ENCODE data around the gene TDRD7.

The TDRD7 gene

GRCh38 chr9:97514531-97514930, 102.6 kb downstream of the TDRD7 start:
- Histone ChIP-seq H3K4me3 (ENCODE audit: low read depth, low read length, poor library complexity, severe bottlenecking) (no peak overlapping the region), H3K36me3 (ENCODE audit: insufficient read depth, low read length) (no peaks in the 10 kb centered on the region), H3K4me2 (ENCODE audit: low read length) (no peak overlapping the region), H4K20me1 (ENCODE audit: insufficient read depth, low read length) (no peaks in the 10 kb centered on the region), H3K79me2 (ENCODE audit: insufficient read depth, low read length) (no peaks in the 10 kb centered on the region), H2AFZ (ENCODE audit: low read length) (no peak overlapping the region), H3K27me3 (ENCODE audit: insufficient read depth, low read length) (no peaks in the 10 kb centered on the region), H3K4me1 (ENCODE audit: insufficient read depth, low read length, severe bottlenecking) (no peaks in the 10 kb centered on the region), H3F3A (ENCODE audit: insufficient read depth, low read length) (no peaks in the 10 kb centered on the region), H3K9me2 (ENCODE audit: low read depth, low read length) (no peaks in the 10 kb centered on the region), H3K9ac (ENCODE audit: low read length) (no peak overlapping the region), H3K27ac (ENCODE audit: low read depth, low read length, poor library complexity, severe bottlenecking) (no peak overlapping the region), H3K9me3 (ENCODE audit: low read length) (no peaks in the 10 kb centered on the region)
- no peak for TF ChIP-seq EZH2 (IDR thresholded peaks at IDR 0.05; ENCODE audit: borderline replicate concordance, low read length)
- TF ChIP-seq CTCF (IDR thresholded peaks at IDR 0.05; ENCODE audit: low read length): no peak

- no peaks in the 10 kb centered on the region for H4K20me1 ChIP-seq (ENCODE audit: insufficient read depth, low read length)
- H3K9me2 ChIP-seq (ENCODE audit: low read depth, low read length): no peaks in the 10 kb centered on the region
- no peaks in the 10 kb centered on the region for H3K9me3 ChIP-seq (ENCODE audit: low read length)
- H2AFZ ChIP-seq (ENCODE audit: low read length): no peak overlapping the region
- H3K79me2 ChIP-seq (ENCODE audit: insufficient read depth, low read length): no peaks in the 10 kb centered on the region
- no peak overlapping the region for H3K4me3 ChIP-seq (ENCODE audit: low read depth, low read length, poor library complexity, severe bottlenecking)
- H3K36me3 ChIP-seq (ENCODE audit: insufficient read depth, low read length): no peaks in the 10 kb centered on the region
- no peak overlapping the region for H3K27ac ChIP-seq (ENCODE audit: low read depth, low read length, poor library complexity, severe bottlenecking)
- no peaks in the 10 kb centered on the region for H3K27me3 ChIP-seq (ENCODE audit: insufficient read depth, low read length)
- no peaks in the 10 kb centered on the region for H3K4me1 ChIP-seq (ENCODE audit: insufficient read depth, low read length, severe bottlenecking)
- H3K9ac ChIP-seq (ENCODE audit: low read length): no peak overlapping the region
- H3F3A ChIP-seq (ENCODE audit: insufficient read depth, low read length): no peaks in the 10 kb centered on the region
- TF ChIP-seq EZH2 (IDR thresholded peaks at IDR 0.05; ENCODE audit: borderline replicate concordance, low read length) (no peak), CTCF (IDR thresholded peaks at IDR 0.05; ENCODE audit: low read length) (no peak)
- no peak overlapping the region for H3K4me2 ChIP-seq (ENCODE audit: low read length)
Measured at GRCh38 chr9:97515662-97516061, 103.8 kb downstream of the TDRD7 start.

- no peak for TF ChIP-seq CTCF (IDR thresholded peaks at IDR 0.05; ENCODE audit: low read length)
- no peak for TF ChIP-seq EZH2 (IDR thresholded peaks at IDR 0.05; ENCODE audit: borderline replicate concordance, low read length)
- Histone ChIP-seq H3K27me3 (ENCODE audit: insufficient read depth, low read length) (no peaks in the 10 kb centered on the region), H3K36me3 (ENCODE audit: insufficient read depth, low read length) (no peaks in the 10 kb centered on the region), H3K79me2 (ENCODE audit: insufficient read depth, low read length) (no peaks in the 10 kb centered on the region), H3K9me2 (ENCODE audit: low read depth, low read length) (no peaks in the 10 kb centered on the region), H3K4me1 (ENCODE audit: insufficient read depth, low read length, severe bottlenecking) (no peaks in the 10 kb centered on the region), H3K9me3 (ENCODE audit: low read length) (no peaks in the 10 kb centered on the region), H3F3A (ENCODE audit: insufficient read depth, low read length) (no peaks in the 10 kb centered on the region), H4K20me1 (ENCODE audit: insufficient read depth, low read length) (no peaks in the 10 kb centered on the region), H3K4me3 (ENCODE audit: low read depth, low read length, poor library complexity, severe bottlenecking) (no peak overlapping the region), H3K27ac (ENCODE audit: low read depth, low read length, poor library complexity, severe bottlenecking) (no peak overlapping the region), H3K4me2 (ENCODE audit: low read length) (no peak overlapping the region), H2AFZ (ENCODE audit: low read length) (no peak overlapping the region), H3K9ac (ENCODE audit: low read length) (no peak overlapping the region)
Measured at GRCh38 chr9:97516111-97516510, 104.2 kb downstream of the TDRD7 start.

Data from OCI-LY1 (cell line).